Right ventricle myocardium superior (tissue), 1 donor: ENCODE results near the gene ROM1. TPM values are rescaled to one million over a fixed set of nuclear protein-coding genes. Genes with fewer than 3 reads are reported as not detected.

Experiments
- microRNA-seq: library from miRNA; unstranded; fragments of <30 nt; microRNA quantifications from one replicate; pipeline ENCODE4 v1.2.0, GENCODE V29; 2020
- total RNA-seq: library from RNA; stranded (reverse); fragmentation: NEBNext Ultra II Directional; extraction: Animal tissue kit (Norgen Biotek cat#: 25700); gene quantifications from one replicate; pipeline ENCODE4 v1.2.1, GENCODE V29; 2021
- donor health status: DM: no; HTN: yes; CAD: no; lungs with severe emphysema.

The ROM1 gene
- total RNA-seq, 1 donor from 2014 or later, result 1.5 TPM

Small RNA genes within 50 kb of the gene (microRNA-seq; reads per million reads assigned to microRNA genes)
- gene MIR6747, result not detected

Other genes starting within 250 kb of the ROM1 start
- gene SCGB1A1, start 194.2 kb upstream of the ROM1 start, total RNA-seq, result not detected
- gene AHNAK, start 66.5 kb upstream of the ROM1 start, total RNA-seq, result 318 TPM
- gene EEF1G, start 39.4 kb upstream of the ROM1 start, total RNA-seq, result 794 TPM
- gene TUT1, start 21.7 kb upstream of the ROM1 start, total RNA-seq, result 14.7 TPM
- 28.2 TPM for gene MTA2, start 11.4 kb upstream of the ROM1 start, total RNA-seq
- gene EML3, start 482 bp upstream of the ROM1 start, total RNA-seq, result 13.1 TPM
- gene B3GAT3, start 8.7 kb downstream of the ROM1 start, total RNA-seq, result 11.6 TPM
- gene GANAB, start 33.4 kb downstream of the ROM1 start, total RNA-seq, result 91.4 TPM
- gene INTS5, start 40.0 kb downstream of the ROM1 start, total RNA-seq, result 9.6 TPM
- gene C11orf98, start 52.0 kb downstream of the ROM1 start, total RNA-seq, result 30.4 TPM
- 3.7 TPM for gene CSKMT, start 52.1 kb downstream of the ROM1 start, total RNA-seq
- 7.8 TPM for gene UQCC3, start 58.4 kb downstream of the ROM1 start, total RNA-seq
- 3.2 TPM for gene LBHD1, start 59.0 kb downstream of the ROM1 start, total RNA-seq
- 82.2 TPM for gene UBXN1, start 65.8 kb downstream of the ROM1 start, total RNA-seq
- gene LRRN4CL, start 76.3 kb downstream of the ROM1 start, total RNA-seq, result 3.8 TPM
- gene BSCL2, start 94.2 kb downstream of the ROM1 start, total RNA-seq, result 21.7 TPM
- gene GNG3, start 94.4 kb downstream of the ROM1 start, total RNA-seq, result not detected
- 30.4 TPM for gene HNRNPUL2, start 114.2 kb downstream of the ROM1 start, total RNA-seq
- 14.0 TPM for gene TTC9C, start 115.2 kb downstream of the ROM1 start, total RNA-seq
- gene ZBTB3, start 140.9 kb downstream of the ROM1 start, total RNA-seq, result 9.7 TPM
- 36.8 TPM for gene POLR2G, start 148.3 kb downstream of the ROM1 start, total RNA-seq
- gene TAF6L, start 158.1 kb downstream of the ROM1 start, total RNA-seq, result 9.2 TPM
- gene TMEM179B, start 174.1 kb downstream of the ROM1 start, total RNA-seq, result 17.1 TPM
- gene TMEM223, start 178.7 kb downstream of the ROM1 start, total RNA-seq, result 17.4 TPM
- 40.1 TPM for gene NXF1, start 192.2 kb downstream of the ROM1 start, total RNA-seq
- 15.7 TPM for gene STX5, start 218.8 kb downstream of the ROM1 start, total RNA-seq
- not detected for gene TEX54, start 219.6 kb downstream of the ROM1 start, total RNA-seq
- 27.0 TPM for gene WDR74, start 226.3 kb downstream of the ROM1 start, total RNA-seq